HG02870 (cell line): ENCODE data around the gene GTF2A1.
"Not testable (repeated sequence)": the region's sequence is repeated elsewhere in the genome, so short reads cannot be mapped to it uniquely, and the experiment has no call there.

Source experiments
- ATAC-seq: cut with Tn5 transposase; IDR thresholded peaks from one replicate; pipeline ENCODE4 v1.9.1; 2021; ENCODE audit warnings: mild to moderate bottlenecking, moderate library complexity; ENCODE audit not compliant: unreplicated experiment

The GTF2A1 gene

DNA sequence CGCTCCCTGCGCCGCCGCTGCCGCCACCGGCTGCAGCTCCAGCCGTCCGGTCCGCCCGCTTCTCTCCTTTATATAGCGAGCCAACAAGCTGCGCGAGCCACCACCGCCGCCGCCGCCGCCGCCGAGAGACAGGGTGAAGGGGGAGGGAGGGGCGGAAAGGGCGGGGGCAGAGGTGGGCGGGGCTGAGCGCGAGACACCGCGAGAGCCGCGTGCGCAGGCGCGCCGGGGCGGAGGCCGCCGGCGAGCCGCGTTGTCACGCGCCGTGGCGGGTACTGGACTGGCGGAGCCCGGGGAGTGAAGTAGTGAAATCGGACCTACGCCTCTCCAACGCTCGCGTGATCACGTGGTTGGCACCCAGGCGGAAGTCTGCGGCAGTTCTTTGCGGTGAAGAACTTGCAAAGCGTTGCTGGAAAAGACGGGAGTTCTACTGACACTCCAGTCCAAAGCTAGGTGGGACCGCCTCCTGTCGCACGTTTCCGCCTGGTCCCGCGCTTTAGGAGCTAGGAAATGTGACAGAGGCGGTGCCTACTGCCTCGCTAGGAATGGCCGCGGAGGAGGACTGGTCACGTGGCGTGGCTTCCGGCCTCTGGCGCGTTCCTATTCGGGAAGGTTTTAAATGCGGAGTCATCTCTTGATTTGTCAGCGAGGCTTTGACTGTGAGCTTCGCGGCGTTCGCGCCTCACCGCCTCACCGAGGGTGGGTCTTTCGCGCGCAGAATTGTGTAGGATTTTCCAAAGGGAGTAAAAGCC lies at the start of gene GTF2A1:
Gene GTF2A1, minus strand, starts transcription at position 130 of the 749 bp plus-strand sequence. CDS start 441 bp downstream, outside the sequence.
- peak; percentile 66 for ATAC-seq

DNA sequence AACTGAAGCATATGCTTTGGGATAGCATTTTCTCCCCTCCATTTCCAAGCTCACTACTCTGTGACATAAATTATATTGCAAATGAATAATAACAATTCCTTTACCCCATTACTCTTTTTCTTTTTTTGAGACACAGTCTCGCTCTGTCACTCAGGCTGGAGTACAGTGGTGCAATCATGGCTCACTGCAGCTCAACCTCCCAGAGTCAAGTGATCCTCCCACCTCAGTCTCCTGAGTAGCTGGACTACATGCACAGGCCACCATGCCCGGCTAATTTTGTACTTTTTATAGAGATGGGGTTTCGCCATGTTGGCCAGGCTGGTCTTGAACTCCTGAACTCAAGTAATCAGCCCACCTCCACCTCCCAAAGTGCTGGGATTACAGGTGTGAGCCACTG lies 49.2 kb upstream of the GTF2A1 start:
- ATAC-seq: no peak

DNA sequence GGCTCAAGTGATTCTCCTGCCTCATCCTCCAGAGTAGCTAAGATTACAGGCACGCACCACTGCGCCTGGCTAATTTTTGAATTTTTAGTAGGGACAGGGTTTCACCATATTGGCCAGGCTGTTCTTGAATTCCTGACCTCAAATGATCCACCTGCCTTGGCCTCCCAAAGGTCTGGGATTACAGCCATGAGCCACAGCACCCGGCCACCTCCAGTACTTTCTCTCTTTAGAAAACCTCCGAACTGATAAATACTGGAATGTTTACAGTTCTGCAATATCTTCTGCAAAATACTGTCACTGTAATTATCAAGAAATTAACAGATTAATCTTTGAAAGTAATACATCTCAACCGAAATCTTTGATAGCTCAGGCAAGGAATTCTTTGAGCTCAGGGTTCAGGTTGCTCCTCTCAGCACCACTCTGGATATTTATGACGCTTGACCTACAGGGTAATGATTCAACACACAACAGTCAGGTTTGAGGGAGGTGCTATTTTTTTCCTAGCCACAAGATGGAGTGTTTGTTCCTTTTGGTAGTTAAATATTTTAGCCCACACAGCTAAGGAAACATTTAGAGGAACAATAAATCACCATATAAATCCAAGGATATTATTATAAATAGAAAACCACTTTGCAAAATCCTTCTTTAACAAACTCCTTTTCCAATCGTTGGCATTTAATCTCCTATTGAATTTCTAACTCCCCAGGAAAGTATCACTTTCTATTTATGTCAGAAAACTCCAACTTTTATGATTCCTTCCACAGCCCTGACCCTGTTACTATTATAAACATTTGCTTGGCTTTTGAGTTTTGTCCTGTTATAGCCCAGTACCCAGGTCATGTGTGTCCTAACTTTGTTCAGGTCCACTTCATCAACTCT lies 48.6 kb upstream of the GTF2A1 start:
- peak; percentile 75 for ATAC-seq

DNA sequence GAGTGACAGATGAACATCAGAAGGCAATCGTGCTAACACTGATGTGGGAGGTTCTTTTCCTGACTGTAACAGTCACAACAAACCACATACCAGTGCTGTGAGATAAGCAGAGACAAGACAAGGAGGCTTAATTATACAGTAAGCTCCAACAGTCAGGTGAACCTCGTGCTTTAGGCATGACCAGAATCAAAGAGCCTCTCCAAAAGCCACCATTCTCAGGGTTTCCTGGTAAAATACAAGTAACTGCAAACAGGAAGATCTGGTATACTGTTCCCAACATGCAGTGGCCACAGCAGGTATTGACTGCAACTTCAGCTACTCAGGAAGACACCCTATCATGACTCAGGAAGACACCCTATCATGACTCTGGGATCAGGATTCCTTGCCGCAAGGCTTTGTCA lies 47.3 kb upstream of the GTF2A1 start:
- ATAC-seq: no peak

DNA sequence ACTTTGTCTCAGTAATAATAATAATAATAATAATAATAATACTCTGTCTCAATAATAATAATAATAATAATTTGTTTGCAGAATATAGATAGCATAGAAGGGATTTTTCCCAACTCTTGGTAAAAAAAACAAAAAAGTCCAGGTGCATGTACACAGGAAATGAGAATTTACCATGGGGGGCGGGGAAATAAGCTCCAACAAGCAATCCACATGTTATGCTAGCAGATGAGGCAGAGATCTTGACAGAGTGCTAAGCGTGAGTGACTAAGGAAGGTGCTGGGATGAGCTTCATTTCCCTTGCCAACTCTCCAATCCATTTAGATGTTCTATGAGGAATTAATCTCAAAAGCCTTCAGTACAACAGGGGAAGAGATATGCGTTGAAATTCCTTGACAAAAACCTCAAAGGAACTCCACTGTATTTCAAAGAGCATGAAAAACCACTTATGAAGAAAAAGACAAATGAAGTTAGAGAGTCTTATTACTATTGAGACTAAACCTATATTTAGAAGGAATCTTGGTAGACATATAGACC lies 44.9 kb upstream of the GTF2A1 start:
- no peak for ATAC-seq

DNA sequence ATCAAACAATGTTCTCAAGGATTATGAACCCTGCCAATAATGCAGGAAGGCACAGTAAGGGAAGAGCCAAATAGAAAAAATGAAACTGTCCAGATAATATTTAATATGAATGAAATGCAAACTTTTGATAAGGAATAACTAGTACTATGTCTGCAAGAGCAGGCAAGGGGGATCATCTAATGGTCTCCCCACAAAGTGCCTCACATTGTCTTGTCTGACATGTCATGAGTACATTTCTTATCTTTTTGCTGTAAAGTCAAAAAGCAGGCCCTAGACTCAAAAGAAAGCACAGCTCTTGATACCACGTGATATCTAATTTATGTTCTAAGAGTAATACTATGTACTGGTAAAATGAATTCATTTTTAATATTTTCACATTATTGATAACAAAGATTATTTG lies 43.9 kb upstream of the GTF2A1 start:
- no peak for ATAC-seq

DNA sequence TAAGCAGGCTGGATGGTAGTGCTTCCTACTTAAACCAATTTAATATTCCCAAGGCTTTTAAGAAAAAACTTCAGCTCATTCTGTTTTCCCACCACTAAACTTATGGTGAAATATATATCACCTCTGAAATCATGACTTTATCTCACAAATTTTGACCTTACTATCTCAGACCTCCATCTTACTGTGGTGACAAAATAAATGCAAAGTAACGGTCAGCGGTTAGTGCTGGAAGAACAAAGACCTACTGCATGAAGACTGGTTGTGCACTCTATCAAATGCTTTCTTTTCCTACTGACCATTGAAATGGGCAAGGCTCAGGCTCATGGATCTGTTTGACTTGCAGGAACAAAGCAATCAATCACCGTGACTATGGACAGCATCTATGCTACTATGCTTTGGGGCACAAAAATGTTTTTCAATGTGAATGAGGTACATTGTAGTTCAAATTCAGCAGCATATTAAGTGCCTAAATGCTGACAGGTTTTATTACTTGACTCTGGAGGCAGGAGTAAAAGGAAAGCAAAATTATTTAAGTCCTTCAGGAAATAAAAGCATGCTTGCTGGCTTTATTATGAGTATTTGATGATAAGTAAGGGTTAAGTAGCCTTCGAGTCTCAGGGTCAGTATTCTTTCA lies 43.1 kb upstream of the GTF2A1 start:
- no peak for ATAC-seq

DNA sequence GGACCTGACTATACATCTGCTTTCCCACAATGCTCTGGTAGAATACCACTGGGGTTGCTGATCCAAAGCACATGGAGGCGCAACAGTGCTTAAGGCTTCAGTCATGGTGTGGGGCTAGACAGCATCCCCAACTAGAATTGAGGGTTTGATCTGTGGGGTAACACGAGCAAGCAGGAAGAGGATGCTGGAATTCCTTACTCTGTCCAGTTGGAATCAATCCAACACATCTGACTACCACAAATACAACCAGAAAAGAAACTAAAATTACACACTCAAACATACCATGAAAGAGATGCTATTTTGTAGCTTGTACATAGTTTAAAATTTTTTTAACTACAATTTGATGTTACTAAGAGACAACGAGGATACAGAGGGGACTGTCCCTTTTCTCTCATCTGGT lies 40.4 kb upstream of the GTF2A1 start:
- no peak for ATAC-seq

DNA sequence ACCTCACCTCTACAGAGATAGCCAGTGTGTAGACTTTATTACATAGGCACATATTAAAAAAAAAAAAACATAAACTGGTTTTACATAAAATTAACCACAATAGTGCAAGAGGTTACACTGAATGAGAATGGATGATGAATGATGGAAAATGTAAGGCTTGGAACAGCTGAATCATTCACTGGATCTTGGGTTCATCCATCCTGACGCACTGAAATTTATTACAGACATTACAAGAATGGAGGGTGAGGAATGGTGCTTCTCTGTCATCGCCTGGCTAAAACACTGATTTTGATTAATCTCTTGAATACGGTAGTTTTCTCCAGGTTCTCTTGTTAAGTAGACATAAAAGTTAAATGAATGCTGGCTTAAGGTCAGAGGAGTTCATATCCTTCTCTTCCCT lies 40.0 kb upstream of the GTF2A1 start:
- ATAC-seq: no peak

DNA sequence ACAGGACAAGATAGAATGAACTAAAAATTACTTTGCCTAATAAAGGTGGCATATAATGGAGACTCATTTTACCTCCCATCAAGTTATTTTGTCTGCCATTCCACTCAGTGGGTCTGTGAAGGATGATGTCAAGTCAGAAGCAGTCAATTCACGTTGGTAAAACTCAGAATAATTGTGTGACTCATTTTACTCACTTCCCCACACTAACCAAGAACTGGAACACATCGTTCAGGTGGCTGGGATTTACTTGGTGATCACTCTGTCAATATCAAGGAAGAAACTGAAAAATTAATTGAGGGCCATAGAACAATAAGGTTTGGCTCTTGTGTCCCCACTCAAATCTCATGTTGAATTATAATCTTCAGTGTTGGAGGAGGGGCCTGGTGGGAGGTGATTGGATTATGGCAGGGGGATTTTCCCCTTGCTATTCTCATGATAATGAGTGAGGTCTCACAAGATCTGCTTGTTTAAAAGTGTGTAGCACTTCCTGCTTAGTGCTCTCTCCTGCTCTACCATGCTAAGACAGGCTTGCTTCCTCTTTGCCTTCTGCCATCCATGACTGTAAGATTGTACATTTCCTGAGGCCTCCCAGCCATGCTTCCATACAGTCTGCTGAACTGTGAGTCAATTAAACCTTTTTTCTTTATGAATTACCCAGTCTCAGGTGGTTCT lies 35.7 kb upstream of the GTF2A1 start:
- ATAC-seq: peak; percentile 65

DNA sequence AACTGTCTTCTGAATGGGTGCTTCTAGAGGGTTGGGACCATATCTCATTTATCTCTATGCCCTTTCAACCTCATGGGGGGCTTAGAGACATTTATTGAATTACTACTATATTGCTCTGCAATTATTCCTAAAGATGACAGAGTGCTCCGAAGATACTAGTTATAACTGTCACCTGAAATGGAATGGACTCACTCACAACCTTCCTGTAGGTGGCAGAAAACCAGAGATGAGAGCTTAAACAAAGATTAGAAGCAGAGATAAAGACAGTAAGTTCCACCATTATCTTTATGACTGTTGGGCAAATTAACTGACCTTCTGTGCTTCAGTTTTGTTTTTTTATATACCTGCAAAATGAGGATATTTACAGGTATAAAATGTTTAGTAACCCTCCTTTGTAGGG lies 31.5 kb upstream of the GTF2A1 start:
- ATAC-seq: no peak

DNA sequence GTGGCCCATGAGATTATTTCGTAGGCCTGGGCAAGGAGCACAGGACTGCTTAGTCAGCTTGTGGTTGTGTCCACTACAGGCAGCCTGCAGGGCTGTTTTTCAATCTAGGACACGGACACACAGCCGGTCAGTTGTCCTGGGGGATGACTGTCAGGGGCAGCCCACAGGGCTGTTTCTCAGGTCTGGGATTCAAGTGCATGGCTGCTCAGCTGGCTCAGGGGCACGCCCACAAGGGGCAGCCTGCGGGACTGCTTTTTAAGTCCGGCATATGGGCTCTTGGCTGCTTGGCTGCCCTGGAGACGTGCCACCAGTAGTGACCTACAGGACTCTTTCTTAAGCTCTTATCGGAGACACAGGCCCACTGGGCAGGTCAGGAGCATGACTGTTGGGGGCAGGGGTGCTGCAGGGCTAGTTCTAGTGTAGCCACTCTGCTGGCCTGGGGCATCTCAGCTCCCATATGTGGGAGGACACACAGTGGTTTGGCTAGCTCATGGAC lies 26.6 kb upstream of the GTF2A1 start:
- no peak for ATAC-seq

DNA sequence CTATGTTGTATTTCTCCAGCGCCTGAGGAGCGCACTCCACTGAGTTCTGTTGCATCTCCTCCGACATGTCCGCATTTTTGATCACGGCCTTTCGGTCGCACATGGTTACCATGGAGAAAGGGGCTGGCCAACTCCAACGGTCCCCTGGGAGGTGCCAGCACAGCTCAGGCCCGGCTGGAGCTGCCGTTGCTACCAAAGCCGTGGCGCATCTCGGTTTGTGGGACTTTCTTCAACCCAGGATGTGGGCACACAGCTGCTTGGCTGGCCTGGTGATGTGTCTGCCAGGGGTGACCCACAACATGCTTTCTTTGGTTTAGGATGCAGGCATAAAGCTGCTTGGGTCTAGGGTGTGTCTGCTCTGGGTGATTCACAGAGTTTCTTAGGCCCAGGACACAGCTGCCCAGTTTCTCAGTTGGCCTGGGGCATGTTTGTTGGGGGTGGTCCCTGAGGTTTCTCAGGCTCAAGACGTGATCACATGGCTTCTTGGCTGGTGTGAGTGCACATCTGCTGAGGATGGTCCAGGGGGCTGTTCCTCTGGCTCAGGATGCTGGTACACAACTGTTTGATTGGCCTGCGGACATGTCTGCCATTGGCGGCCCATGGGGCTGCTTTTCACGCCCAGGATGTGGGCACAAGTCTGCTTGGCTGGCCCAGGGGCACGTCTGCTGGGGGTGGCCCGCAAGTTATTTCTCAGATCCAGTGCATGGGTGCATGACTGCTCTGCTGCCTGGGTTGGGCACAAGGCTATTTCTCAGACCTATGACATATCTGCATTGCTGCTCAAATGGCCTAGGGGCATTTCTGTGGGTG lies 25.9 kb upstream of the GTF2A1 start:
- ATAC-seq: no peak

DNA sequence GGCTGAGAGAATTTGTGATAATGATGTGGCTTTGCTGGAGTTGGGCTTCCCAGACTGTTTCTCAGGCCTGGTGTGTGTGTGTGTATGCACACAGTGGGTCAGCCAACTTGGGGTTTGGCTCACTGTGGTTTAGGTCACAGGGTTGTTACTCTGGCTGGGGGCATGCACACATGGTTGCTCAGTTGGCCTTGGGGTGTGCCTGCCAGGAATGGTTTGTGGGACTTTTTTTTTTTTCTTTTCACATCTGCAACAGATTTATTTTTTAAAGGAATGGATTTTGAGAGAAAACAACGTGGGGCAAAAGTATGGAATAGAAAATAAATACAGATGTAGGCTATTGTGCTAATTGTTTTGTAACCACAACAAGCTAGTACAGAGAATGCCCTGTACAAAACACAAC lies 25.0 kb upstream of the GTF2A1 start:
- no peak for ATAC-seq

DNA sequence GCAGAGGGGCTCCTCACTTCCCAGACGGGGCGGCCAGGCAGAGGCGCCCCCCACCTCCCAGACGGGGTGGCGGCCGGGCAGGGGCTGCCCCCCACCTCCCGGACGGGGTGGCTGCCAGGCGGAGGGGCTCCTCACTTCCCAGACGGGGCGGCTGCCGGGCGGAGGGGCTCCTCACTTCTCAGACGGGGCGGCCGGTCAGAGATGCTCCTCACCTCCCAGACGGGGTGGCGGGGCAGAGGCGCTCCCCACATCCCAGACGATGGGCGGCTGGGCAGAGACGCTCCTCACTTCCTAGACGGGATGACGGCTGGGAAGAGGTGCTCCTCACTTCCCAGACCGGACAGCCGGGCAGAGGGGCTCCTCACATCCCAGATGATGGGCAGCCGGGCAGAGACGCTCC lies 23.7 kb upstream of the GTF2A1 start:
- not testable (repeated sequence) for ATAC-seq

DNA sequence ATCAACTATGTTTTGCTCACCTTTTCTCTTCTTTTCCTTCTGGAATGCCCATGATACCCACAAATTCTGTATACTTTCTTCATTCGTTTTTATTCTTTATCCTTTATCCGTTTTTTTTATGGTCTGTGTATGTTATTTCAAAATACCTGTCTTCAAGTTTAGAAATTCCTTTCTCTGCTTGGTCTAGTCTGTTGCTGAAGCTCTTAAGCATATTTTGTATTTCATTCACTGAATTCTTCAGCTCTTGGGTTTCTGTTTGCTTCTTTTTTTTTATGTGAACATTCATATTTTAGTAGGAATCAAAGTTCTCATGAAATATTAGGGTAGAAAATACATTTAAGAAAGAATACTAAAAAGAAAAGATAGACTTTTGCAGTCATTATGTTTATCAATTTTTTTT lies 22.7 kb upstream of the GTF2A1 start:
- ATAC-seq: no peak

DNA sequence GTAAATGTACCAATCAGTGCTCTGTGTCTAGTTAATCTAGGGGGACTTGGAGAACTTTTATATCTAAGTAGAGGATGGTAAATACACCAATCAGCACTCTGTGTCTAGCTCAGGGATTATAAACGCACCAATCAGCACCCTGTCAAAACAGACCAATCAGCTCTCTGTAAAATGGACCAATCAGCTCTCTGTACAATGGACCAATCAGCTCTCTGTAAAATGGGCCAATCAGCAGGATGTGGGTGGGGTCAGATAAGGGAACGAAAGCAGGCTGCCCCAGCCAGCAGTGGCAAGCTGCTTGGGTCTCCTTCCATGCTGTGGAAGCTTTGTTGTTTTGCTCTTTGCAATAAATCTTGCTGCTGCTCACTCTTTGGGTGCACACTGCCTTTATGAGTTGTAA lies 16.1 kb upstream of the GTF2A1 start:
- ATAC-seq: not testable (repeated sequence)

DNA sequence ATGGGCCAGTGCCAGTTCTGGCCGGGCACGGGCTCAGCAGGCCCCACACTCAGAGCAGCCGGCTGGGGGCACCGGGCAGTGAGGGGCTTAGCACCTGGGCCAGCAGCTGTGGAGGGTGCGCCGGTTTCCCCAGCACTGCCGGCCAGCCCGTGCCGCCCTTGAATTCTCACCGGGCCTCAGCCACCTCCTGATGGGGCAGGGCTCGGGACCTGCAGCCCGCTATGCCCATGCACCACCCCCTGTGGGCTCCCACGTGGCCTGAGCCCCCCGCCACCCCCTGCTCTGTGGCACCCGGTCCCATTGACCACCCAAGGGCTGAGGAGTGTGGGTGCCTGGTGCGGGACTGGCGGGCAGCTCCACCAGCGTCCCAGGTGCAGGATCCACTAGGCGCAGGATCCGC lies 15.4 kb upstream of the GTF2A1 start:
- no peak for ATAC-seq

DNA sequence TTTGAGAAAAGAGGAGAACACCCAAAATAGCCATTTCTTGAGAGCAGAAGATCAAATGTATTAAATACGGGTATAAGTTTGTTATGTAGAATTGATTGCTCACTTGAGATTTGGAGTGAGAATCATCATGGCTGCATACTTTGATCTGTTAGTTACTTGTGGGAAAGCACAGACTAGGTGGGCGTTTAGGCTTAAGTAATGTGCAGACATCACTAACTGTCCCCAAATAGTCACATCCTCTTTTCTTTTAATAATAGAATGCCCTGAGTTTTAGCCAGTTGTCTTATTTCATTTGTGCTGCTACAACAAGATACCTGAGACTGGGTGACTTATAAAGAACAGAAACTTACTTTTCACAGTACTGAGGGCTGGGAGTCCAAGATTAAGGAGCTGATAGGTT lies 14.3 kb upstream of the GTF2A1 start:
- peak; percentile 44 for ATAC-seq

DNA sequence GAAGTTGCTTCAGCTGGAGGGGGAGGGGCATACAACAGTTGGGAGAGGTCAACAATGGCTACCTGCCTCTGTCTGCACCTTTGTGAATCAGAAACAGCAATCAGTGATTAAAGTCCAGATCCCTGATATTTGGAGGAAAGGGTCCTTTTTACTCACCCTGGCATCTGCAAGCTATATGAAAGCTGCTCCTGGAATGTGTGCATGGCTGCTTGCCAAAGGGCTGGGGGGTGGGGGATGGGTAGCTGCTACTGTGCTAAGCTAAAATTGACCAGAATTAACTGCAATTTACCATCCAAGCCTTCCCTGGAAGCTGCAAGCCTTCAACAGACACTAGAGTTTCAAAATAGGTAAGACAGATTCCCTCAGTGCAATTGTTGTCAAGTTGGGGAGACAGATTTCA lies 13.5 kb upstream of the GTF2A1 start:
- no peak for ATAC-seq
